ENCODE data around the gene LRCOL1.

DNA sequence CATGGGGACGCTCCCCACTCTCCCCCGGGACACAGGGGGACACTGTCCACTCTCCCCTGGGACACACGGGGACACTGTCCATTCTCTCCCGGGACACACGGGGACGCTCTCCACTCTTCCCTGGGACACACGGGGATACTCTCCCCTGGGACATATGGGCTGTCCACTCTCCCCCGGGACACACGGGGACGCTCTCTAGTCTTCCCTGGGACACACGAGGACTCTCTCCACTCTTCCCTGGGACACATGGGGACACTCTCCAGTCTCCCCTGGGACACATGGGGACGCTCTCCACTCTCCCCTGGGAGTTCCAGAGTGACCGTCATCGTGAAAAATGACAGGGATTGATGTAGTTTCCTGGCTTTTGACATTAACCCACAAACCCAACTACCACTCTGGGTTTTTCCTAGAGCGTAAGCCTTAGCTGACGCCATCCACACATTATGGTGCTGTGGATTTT, 5.2 kb upstream of the LRCOL1 start:
- TF ChIP-seq POLR2A (IDR thresholded peaks at IDR 0.05) = no peak
- TF ChIP-seq, protein P1, sequence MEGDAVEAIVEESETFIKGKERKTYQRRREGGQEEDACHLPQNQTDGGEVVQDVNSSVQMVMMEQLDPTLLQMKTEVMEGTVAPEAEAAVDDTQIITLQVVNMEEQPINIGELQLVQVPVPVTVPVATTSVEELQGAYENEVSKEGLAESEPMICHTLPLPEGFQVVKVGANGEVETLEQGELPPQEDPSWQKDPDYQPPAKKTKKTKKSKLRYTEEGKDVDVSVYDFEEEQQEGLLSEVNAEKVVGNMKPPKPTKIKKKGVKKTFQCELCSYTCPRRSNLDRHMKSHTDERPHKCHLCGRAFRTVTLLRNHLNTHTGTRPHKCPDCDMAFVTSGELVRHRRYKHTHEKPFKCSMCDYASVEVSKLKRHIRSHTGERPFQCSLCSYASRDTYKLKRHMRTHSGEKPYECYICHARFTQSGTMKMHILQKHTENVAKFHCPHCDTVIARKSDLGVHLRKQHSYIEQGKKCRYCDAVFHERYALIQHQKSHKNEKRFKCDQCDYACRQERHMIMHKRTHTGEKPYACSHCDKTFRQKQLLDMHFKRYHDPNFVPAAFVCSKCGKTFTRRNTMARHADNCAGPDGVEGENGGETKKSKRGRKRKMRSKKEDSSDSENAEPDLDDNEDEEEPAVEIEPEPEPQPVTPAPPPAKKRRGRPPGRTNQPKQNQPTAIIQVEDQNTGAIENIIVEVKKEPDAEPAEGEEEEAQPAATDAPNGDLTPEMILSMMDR (IDR thresholded peaks at IDR 0.05 in 8 of 11, conservative IDR thresholded peaks at IDR 0.05 in 3 of 11) = no peak

Data from spleen (tissue), 7 donors.